Measurements from ENCODE around the gene FAM174C. TPM values are rescaled to one million over a fixed set of nuclear protein-coding genes. Genes with fewer than 3 reads are reported as not detected.

FAM174C gene
- total RNA-seq, 1 experiment from 2014 or later: 85.2 TPM

DNA sequence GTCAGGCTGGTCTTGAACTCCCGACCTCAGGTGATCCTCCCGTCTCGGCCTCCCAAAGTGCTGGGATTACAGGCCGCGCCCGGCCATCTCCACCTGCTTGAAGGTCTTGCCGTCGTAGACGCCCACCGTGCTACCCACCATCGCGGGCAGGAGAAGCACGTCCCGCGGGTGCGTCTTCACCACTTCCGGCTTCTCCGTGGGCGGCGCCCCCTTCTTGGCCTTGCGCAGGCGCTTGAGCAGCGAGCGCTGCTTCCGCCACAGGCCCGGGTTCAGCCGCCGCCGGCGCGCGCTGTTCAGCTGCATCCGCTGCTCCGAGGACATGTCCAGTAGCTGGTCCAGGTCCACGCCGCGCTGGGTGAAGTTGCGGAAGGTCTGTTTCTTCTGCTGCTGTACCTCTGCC, 32.0 kb downstream of the FAM174C start:
- no TSS peak for BruUV-seq (replicated peaks)
- Mint-ChIP-seq H3K9me3 (ENCODE audit: unreplicated experiment) (no peaks in the 10 kb centered on the region), H3K4me1 (ENCODE audit: insufficient read depth, unreplicated experiment) (no peaks in the 10 kb centered on the region), H3K27me3 (ENCODE audit: insufficient read depth, unreplicated experiment) (no peaks in the 10 kb centered on the region), H3K27ac (ENCODE audit: low read depth, unreplicated experiment) (no peak overlapping the region), H3K36me3 (ENCODE audit: insufficient read depth, unreplicated experiment) (no peaks in the 10 kb centered on the region), H3K4me3 (ENCODE audit: unreplicated experiment) (no peak overlapping the region)
- CTCF ChIA-PET: no interaction called here
- no peak for DNase-seq (ENCODE audit: unreplicated experiment)
- intact Hi-C loops (cut with micrococcal nuclease): no loop called here
- POLR2A ChIA-PET: no interaction called here
- TF ChIP-seq, protein P1, sequence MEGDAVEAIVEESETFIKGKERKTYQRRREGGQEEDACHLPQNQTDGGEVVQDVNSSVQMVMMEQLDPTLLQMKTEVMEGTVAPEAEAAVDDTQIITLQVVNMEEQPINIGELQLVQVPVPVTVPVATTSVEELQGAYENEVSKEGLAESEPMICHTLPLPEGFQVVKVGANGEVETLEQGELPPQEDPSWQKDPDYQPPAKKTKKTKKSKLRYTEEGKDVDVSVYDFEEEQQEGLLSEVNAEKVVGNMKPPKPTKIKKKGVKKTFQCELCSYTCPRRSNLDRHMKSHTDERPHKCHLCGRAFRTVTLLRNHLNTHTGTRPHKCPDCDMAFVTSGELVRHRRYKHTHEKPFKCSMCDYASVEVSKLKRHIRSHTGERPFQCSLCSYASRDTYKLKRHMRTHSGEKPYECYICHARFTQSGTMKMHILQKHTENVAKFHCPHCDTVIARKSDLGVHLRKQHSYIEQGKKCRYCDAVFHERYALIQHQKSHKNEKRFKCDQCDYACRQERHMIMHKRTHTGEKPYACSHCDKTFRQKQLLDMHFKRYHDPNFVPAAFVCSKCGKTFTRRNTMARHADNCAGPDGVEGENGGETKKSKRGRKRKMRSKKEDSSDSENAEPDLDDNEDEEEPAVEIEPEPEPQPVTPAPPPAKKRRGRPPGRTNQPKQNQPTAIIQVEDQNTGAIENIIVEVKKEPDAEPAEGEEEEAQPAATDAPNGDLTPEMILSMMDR (IDR thresholded peaks at IDR 0.05; ENCODE audit: unreplicated experiment): no peak

DNA sequence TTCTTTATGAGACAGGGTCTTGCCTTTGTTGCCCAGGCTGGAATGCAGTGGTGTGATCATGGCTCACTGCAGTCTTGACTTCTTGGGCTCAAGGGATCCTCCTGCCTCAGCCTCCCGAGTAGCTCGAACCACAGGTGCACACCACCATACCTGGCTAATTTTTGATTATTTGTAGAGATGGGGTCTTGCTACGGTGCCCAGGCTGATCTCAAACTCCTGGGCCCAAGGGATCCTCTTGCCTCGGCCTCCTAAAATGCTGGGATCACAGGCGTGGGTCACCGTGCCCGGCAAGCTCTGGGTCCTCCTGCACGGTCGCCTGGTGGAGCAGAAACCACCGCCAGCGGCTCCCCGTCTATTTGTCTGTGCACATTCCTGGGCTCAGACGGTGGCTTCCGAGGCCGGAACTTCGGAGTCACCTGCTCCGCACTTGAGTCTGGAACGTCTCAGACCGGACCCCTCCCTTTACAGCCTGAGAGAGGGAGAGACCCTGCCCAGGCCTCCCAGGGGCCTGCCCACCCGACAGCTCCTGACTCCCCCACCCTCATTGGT, 32.5 kb downstream of the FAM174C start:
- Mint-ChIP-seq H3K9me3 (ENCODE audit: unreplicated experiment) (no peaks in the 10 kb centered on the region), H3K27me3 (ENCODE audit: insufficient read depth, unreplicated experiment) (no peaks in the 10 kb centered on the region), H3K36me3 (ENCODE audit: insufficient read depth, unreplicated experiment) (no peaks in the 10 kb centered on the region), H3K27ac (ENCODE audit: low read depth, unreplicated experiment) (no peak overlapping the region), H3K4me1 (ENCODE audit: insufficient read depth, unreplicated experiment) (no peaks in the 10 kb centered on the region), H3K4me3 (ENCODE audit: unreplicated experiment) (no peak overlapping the region)
- CTCF ChIA-PET: no interaction called here
- no peak for DNase-seq (ENCODE audit: unreplicated experiment)
- BruUV-seq (replicated peaks): no TSS peak
- POLR2A ChIA-PET: no interaction called here
- TF ChIP-seq, protein P1 (IDR thresholded peaks at IDR 0.05; ENCODE audit: unreplicated experiment): no peak
- intact Hi-C loops (cut with micrococcal nuclease): no loop called here

DNA sequence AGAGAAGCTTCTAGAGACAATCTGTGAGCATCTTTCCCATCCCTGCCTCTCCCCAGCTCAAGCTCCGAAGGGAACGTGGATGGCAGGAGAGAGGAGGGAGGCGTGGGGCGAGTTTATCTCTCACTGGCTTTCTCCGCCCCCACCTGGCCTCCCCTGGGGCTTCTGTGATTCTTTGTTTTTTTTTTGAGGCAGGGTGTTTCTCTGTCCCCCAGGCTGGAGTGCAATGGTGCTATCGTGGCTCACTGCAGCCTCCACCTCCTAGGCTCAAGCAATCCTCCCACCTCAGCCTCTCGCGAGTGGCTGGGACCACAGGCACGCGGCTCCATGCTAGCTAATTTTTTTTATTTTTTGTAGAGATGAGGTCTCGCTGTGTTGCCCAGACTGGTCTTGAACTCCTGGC, 33.4 kb downstream of the FAM174C start:
- Mint-ChIP-seq H3K27me3 (ENCODE audit: insufficient read depth, unreplicated experiment) (no peaks in the 10 kb centered on the region), H3K4me3 (ENCODE audit: unreplicated experiment) (no peak overlapping the region), H3K9me3 (ENCODE audit: unreplicated experiment) (no peaks in the 10 kb centered on the region), H3K36me3 (ENCODE audit: insufficient read depth, unreplicated experiment) (no peaks in the 10 kb centered on the region), H3K27ac (ENCODE audit: low read depth, unreplicated experiment) (no peak overlapping the region), H3K4me1 (ENCODE audit: insufficient read depth, unreplicated experiment) (no peaks in the 10 kb centered on the region)
- DNase-seq (ENCODE audit: unreplicated experiment): no peak
- TF ChIP-seq, protein P1 (IDR thresholded peaks at IDR 0.05; ENCODE audit: unreplicated experiment): no peak
- ChIA-PET CTCF (interaction anchor here (0.6 kb wide), 1 partner anchor 30 kb away, joined by 3 read pairs; no protein-coding TSS in a partner anchor), POLR2A (no interaction called here)
- BruUV-seq (replicated peaks): no TSS peak
- intact Hi-C loops (cut with micrococcal nuclease): no loop called here

DNA sequence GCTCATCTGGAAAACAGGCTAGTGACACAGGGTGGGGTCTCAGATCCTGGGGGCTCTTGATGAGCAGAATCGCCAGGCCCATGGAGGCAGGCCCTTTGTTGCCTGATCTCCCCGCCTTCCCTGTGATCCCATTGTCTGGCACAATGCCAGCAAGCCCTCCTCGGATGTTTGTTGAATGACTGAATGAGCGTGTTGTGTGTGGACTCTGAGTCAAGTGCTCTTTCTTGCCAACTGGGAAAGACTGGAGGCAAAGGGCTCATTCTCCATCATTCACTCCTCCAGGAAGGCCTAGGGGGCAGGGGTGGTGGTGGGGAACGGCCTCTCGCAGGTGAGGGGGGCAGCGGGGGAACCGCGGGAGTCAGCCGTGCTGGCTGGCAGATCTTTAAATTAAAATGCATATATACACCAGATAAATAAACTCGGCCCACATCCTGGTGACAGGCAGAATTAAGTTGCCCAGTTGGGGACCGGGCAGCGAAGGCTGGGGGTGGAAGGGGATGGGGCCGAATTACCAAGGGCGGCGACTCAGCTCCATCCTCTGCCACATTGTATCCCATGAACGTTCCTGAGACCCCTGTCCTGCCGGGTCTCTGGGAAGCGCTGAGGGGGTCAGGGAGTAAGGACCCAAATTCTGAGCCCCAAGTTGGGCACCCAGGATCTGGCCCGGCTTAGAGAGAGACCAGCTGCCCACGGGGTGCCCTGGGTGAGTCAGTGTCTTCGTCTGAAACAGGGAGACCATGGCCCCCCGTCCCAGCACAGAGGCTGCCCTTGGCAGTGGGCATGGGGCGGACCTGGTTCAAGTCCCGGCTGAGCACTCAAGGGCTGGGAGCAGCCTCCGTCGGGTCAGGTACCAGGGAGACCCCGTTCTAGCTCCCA, 34.9 kb downstream of the FAM174C start:
- ChIA-PET CTCF (no interaction called here), POLR2A (no interaction called here)
- Mint-ChIP-seq H3K4me3 (ENCODE audit: unreplicated experiment) (no peak overlapping the region), H3K27me3 (ENCODE audit: insufficient read depth, unreplicated experiment) (no peaks in the 10 kb centered on the region), H3K9me3 (ENCODE audit: unreplicated experiment) (no peaks in the 10 kb centered on the region), H3K36me3 (ENCODE audit: insufficient read depth, unreplicated experiment) (no peaks in the 10 kb centered on the region), H3K4me1 (ENCODE audit: insufficient read depth, unreplicated experiment) (no peaks in the 10 kb centered on the region), H3K27ac (ENCODE audit: low read depth, unreplicated experiment) (no peak overlapping the region)
- no peak for DNase-seq (ENCODE audit: unreplicated experiment)
- intact Hi-C loops (cut with micrococcal nuclease): loop anchor here (10.0 kb wide), 1 partner anchor 75 kb away; the partner anchor contains the start of gene NDUFS7
- TF ChIP-seq, protein P1 (IDR thresholded peaks at IDR 0.05; ENCODE audit: unreplicated experiment): no peak
- BruUV-seq (replicated peaks): no TSS peak
